ENCODE results near the gene DTD1. TPM values are rescaled to one million over a fixed set of nuclear protein-coding genes. Genes with fewer than 3 reads are reported as not detected.

Gene DTD1
- total and polyA plus RNA-seq, 2 of the 13 experiments (the other 11 are each of a cell fraction or from before 2014, with no cell fraction given): 41.2 to 79.3 TPM

DNA sequence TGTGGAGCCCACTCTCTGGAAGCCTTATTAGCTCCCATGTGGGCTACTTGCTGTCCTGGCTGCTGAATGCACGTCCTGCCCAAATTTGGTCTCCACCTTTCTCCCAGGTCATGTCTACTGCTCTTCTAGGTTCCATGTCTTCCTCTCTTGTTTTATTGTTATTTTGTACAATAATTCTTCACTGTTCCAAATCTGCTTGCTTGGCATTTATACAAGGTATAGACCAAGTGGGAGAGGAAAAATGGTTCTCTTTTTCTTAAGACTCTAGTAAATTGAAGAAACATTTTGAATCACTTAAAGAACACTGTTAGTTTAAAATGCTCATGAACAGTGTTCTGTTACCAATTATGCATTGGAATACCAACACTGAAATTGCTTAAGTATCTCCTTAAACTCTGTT lies 144.1 kb downstream of the DTD1 start:
- FAIRE-seq (no peak), ATAC-seq (no peak), DNase-seq (ENCODE audit: low spot score) (no peak)
- no peak for TF ChIP-seq MYC (CRISPR knock-in tag; IDR thresholded peaks at IDR 0.05; ENCODE audit: borderline replicate concordance)
- peak; percentile 73 to 74 for TF ChIP-seq MAFK (conservative IDR thresholded peaks at IDR 0.05 in 1 of 2, IDR thresholded peaks at IDR 0.05 in 1 of 2; ENCODE audit: low read length in 2 of 2)
- no peak for TF ChIP-seq NONO (IDR thresholded peaks at IDR 0.05)
- no peak for TF ChIP-seq NONO (CRISPR knock-in tag; conservative IDR thresholded peaks at IDR 0.05)
- TF ChIP-seq, protein P1, sequence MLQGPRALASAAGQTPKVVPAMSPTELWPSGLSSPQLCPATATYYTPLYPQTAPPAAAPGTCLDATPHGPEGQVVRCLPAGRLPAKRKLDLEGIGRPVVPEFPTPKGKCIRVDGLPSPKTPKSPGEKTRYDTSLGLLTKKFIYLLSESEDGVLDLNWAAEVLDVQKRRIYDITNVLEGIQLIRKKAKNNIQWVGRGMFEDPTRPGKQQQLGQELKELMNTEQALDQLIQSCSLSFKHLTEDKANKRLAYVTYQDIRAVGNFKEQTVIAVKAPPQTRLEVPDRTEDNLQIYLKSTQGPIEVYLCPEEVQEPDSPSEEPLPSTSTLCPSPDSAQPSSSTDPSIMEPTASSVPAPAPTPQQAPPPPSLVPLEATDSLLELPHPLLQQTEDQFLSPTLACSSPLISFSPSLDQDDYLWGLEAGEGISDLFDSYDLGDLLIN (CRISPR knock-in tag; IDR thresholded peaks at IDR 0.05; ENCODE audit: borderline replicate concordance): no peak
- intact Hi-C loops (cut with micrococcal nuclease; ENCODE audit: unreplicated experiment): no loop called here
- in situ Hi-C loops (cut with HindIII; ENCODE audit: extremely low pct_ligation_motif_present, low pct_unique_long_range_greater_than_20kb): no loop called here
- no peaks in the 10 kb centered on the region for H3K9me3 ChIP-seq (ENCODE audit: low read length)
- no peak overlapping the region for H2AFZ ChIP-seq (ENCODE audit: low read length)
- H3K36me3 ChIP-seq (replicated peaks in 1 of 2; ENCODE audit: control insufficient read depth in 1 of 2, insufficient read depth in 2 of 2, low read length in 2 of 2): no peaks in the 10 kb centered on the region
- H3K4me3 ChIP-seq (replicated peaks in 1 of 3; ENCODE audit: insufficient read depth in 1 of 3, low read depth in 2 of 3, low read length in 3 of 3): no peak overlapping the region
- ChIA-PET POLR2A (no interaction called here), CTCF (ENCODE audit: low intra/inter-chr PET ratio, low total read pairs) (no interaction called here)
- H3K4me1 ChIP-seq (ENCODE audit: insufficient read depth, low read length): peaks cover 17% of the 10 kb centered on the region
- no peaks in the 10 kb centered on the region for H4K20me1 ChIP-seq (ENCODE audit: insufficient read depth, low read length)
- WGBS (ENCODE audit: low lambda C conversion rate): 88% methylated on average over 1 of the region's 1 CpG
- no peaks in the 10 kb centered on the region for H3K27me3 ChIP-seq (ENCODE audit: control insufficient read depth in 1 of 2, insufficient read depth in 2 of 2, low read length in 2 of 2)
- no peak overlapping the region for H3K9ac ChIP-seq (ENCODE audit: insufficient read depth, low read depth, low read length)
- no peaks in the 10 kb centered on the region for H3K79me2 ChIP-seq (ENCODE audit: insufficient read depth, low read length)
- no TSS peak for BruUV-seq (replicated peaks)
- H3K4me2 ChIP-seq (ENCODE audit: low read depth, low read length): no peak overlapping the region
- H3K27ac ChIP-seq (ENCODE audit: extremely low read length, insufficient read depth, low read length): no peak overlapping the region

DNA sequence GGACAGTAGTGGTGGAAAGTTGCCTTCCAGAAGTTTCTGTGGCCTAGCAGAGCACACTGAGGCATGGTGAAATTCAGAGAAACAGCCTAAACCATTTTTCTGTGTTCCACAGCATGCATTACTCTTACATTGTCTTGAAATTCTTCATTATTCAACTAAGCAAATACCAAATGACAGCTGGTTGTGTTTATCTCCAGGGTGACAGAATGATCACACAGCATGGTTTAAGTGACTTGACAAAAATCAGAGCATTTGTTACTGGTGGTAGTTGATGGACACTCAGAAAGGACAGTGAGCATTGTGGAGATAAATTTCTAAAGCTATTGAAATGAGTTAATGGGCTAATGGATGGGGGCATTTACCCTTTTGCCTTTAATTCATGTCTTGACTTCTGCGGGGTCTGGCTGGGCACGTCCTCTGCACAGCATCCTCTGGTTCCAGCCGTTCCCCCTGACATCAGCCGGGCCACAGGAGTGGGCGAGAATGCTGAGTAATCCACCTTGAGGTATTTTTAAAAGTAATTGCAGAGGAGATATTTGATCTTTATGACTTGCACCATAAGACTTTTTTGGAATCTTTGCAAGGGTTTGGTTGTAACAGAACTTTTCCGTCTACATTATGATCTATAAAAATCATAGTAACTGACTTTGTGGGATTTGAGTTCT lies 146.8 kb downstream of the DTD1 start:
- H3K4me1 ChIP-seq (ENCODE audit: insufficient read depth, low read length): no peaks in the 10 kb centered on the region
- no peak overlapping the region for H3K4me2 ChIP-seq (ENCODE audit: low read depth, low read length)
- peak; percentile 58; the same call in 1 of the 2 replicates for TF ChIP-seq NFE2L2 (IDR thresholded peaks at IDR 0.05; ENCODE audit: low read length)
- TF ChIP-seq NR2C2 (CRISPR knock-in tag; IDR thresholded peaks at IDR 0.05; ENCODE audit: borderline replicate concordance): no peak
- in situ Hi-C loops (cut with HindIII; ENCODE audit: extremely low pct_ligation_motif_present, low pct_unique_long_range_greater_than_20kb): no loop called here
- H3K9ac ChIP-seq (ENCODE audit: insufficient read depth, low read depth, low read length): no peak overlapping the region
- no peak overlapping the region for H3K4me3 ChIP-seq (replicated peaks in 1 of 3; ENCODE audit: insufficient read depth in 1 of 3, low read depth in 2 of 3, low read length in 3 of 3)
- H3K27ac ChIP-seq (ENCODE audit: extremely low read length, insufficient read depth, low read length): no peak overlapping the region
- CTCF ChIA-PET (ENCODE audit: low intra/inter-chr PET ratio, low total read pairs): no interaction called here
- WGBS (ENCODE audit: low lambda C conversion rate): 94% methylated on average over 6 of the region's 6 CpGs
- DNase-seq (ENCODE audit: low spot score): no peak
- POLR2A ChIA-PET: no interaction called here
- H2AFZ ChIP-seq (ENCODE audit: low read length): no peak overlapping the region
- BruUV-seq (replicated peaks): no TSS peak
- intact Hi-C loops (cut with micrococcal nuclease; ENCODE audit: unreplicated experiment): no loop called here
- H3K27me3 ChIP-seq (ENCODE audit: control insufficient read depth in 1 of 2, insufficient read depth in 2 of 2, low read length in 2 of 2): no peaks in the 10 kb centered on the region
- no peaks in the 10 kb centered on the region for H4K20me1 ChIP-seq (ENCODE audit: insufficient read depth, low read length)
- H3K79me2 ChIP-seq (ENCODE audit: insufficient read depth, low read length): no peaks in the 10 kb centered on the region
- H3K9me3 ChIP-seq (ENCODE audit: low read length): no peaks in the 10 kb centered on the region
- no peaks in the 10 kb centered on the region for H3K36me3 ChIP-seq (replicated peaks in 1 of 2; ENCODE audit: control insufficient read depth in 1 of 2, insufficient read depth in 2 of 2, low read length in 2 of 2)
- no peak for FAIRE-seq
- ATAC-seq: no peak
